Measurements from ENCODE around the gene NDUFS6.

The NDUFS6 gene

GRCh38 chr5:1820926-1821325 lies 19.7 kb downstream of the NDUFS6 start:
- no peaks in the 10 kb centered on the region for H3K27me3 ChIP-seq (ENCODE audit: control insufficient read depth, insufficient read depth, low read length)
- H3K9me3 ChIP-seq (ENCODE audit: control insufficient read depth, insufficient read depth, low read depth, low read length) = no peaks in the 10 kb centered on the region
- no peaks in the 10 kb centered on the region for H3K4me1 ChIP-seq (ENCODE audit: control insufficient read depth, insufficient read depth, low read length)
- H3K9ac ChIP-seq (ENCODE audit: low read length) = no peak overlapping the region
- no peak overlapping the region for H3K4me3 ChIP-seq (ENCODE audit: low read depth, low read length)
- no peak overlapping the region for H3K27ac ChIP-seq (ENCODE audit: low read depth, low read length)
- peaks cover 78% of the 10 kb centered on the region for H3K36me3 ChIP-seq (ENCODE audit: control insufficient read depth, insufficient read depth, low read length)

GRCh38 chr5:1821862-1822261 lies 20.7 kb downstream of the NDUFS6 start:
- Histone ChIP-seq H3K27me3 (ENCODE audit: control insufficient read depth, insufficient read depth, low read length) (no peaks in the 10 kb centered on the region), H3K9me3 (ENCODE audit: control insufficient read depth, insufficient read depth, low read depth, low read length) (no peaks in the 10 kb centered on the region), H3K36me3 (ENCODE audit: control insufficient read depth, insufficient read depth, low read length) (peaks cover 69% of the 10 kb centered on the region), H3K27ac (ENCODE audit: low read depth, low read length) (no peak overlapping the region), H3K4me1 (ENCODE audit: control insufficient read depth, insufficient read depth, low read length) (no peaks in the 10 kb centered on the region), H3K4me3 (ENCODE audit: low read depth, low read length) (no peak overlapping the region), H3K9ac (ENCODE audit: low read length) (no peak overlapping the region)

DNA sequence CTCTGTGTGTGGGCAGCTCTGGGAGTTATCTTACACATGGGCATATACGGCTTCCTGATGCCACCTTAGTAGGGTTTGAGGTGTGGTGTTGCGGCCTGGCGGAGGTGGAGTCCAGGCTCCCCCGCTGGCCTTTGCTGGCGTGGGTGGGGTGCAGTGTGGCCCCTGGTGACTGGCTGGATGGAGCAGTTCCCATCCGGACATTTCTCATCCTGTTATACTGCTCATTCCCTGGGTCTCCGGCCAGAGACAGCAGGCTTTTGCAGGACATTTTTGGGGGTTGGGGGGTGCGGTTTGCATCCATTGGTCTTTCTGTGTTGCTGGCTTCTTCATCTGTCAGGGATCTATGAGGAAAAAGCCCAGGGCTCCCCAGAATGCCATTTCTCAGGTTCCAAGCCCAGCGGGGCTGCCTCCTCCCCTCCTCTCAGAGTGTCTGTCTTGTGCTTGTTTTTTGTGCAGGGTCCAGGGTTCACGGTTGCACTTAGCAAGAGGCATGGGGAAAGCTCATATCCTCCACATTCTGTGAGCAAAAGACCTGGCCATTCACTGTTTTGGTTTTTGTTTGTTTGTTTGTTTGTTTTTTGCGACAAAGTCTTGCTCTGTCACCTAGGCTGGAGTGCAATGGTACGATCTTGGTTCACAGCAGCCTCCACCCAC lies 22.3 kb downstream of the NDUFS6 start:
- Histone ChIP-seq H3K9ac (ENCODE audit: low read length) (no peak overlapping the region), H3K27me3 (ENCODE audit: control insufficient read depth, insufficient read depth, low read length) (no peaks in the 10 kb centered on the region), H3K4me1 (ENCODE audit: control insufficient read depth, insufficient read depth, low read length) (peaks cover 5% of the 10 kb centered on the region; the same call in 1 of the 2 replicates)

DNA sequence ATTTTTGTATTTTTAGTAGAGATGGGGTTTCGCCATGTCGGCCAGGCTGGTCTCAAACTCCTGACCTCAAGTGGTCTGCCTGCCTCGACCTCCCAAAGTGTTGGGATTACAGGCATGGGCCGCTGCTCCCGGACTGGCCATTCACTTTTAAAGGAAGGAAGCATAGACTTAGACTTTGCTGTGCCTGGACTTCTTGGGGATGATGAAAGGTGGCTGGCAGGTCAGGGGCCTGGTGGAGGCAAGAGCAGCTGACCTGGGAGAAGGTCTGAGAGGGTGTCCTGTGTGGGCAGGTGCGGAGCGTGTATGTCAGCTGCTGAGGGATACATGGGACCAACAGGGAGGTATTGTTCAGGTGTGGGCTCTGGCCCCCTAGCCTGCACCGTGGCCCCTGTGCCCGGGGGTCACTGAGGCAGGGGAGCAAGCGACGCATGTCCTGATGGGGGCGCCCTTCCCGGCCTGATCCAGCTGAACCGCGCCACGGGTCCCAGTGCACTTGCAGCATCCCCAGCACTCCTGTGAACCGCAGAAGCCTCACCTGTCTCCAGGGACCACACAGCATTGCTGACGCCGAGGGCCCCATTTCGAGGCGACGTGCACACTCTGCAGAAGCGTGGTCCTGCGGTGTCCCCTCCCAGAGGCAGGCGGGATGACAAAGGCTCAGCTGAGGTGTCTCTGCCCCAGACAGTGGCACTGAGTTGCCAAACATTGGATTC lies 23.1 kb downstream of the NDUFS6 start:
- peaks cover 46% of the 10 kb centered on the region for H3K36me3 ChIP-seq (ENCODE audit: control insufficient read depth, insufficient read depth, low read length)
- peaks cover 5% of the 10 kb centered on the region; the same call in 1 of the 2 replicates for H3K4me1 ChIP-seq (ENCODE audit: control insufficient read depth, insufficient read depth, low read length)
- H3K9ac ChIP-seq (ENCODE audit: low read length) = no peak overlapping the region
- H3K27me3 ChIP-seq (ENCODE audit: control insufficient read depth, insufficient read depth, low read length) = no peaks in the 10 kb centered on the region
- no peak overlapping the region for H3K4me3 ChIP-seq (ENCODE audit: low read depth, low read length)
- no peak overlapping the region for H3K27ac ChIP-seq (ENCODE audit: low read depth, low read length)
- H3K9me3 ChIP-seq (ENCODE audit: control insufficient read depth, insufficient read depth, low read depth, low read length) = no peaks in the 10 kb centered on the region

More for the DNA sequence above, 22.3 kb downstream of the NDUFS6 start:
- Histone ChIP-seq H3K36me3 (ENCODE audit: control insufficient read depth, insufficient read depth, low read length) (peaks cover 53% of the 10 kb centered on the region), H3K4me3 (ENCODE audit: low read depth, low read length) (no peak overlapping the region), H3K9me3 (ENCODE audit: control insufficient read depth, insufficient read depth, low read depth, low read length) (no peaks in the 10 kb centered on the region), H3K27ac (ENCODE audit: low read depth, low read length) (no peak overlapping the region)

- peaks cover 38% of the 10 kb centered on the region for H3K36me3 ChIP-seq (ENCODE audit: control insufficient read depth, insufficient read depth, low read length)
Observed at GRCh38 chr5:1824903-1825841, 24.0 kb downstream of the NDUFS6 start.

DNA sequence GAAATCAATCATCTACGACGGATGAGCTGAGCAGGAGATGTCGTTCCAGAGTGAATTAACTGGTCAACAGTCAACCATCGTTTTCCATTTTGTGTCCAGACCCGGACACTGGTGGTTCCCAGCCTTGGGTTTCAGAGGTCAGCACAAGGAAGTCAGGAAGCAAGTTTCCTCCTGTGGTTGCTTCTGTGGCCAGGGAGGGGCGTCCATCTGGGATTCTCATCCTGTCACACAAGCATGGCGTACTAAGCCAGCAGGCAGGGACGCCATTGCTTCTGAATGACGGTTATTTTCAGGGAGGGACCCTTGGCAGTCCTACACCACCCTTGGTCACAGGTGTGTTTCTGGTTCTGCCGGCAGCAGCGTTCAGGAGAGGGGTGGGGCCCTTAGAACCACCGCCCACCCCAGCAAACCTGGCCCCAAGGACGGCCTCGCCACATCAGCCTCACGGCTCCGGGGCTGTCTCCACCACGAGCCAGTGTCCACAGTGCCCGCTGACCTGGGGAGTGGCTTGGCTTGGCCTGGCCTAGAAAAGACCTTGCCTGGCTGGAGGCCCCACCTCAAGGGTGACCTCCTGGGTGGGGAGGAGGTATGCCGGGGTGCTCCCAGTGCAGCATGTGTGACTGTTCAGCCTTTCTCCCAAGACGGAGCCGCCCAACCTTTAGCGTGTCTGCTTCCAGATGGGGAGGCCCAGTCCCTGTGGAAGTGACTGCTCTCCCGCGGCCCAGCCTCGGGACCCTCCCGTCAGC lies 25.2 kb downstream of the NDUFS6 start:
- no peak overlapping the region for H3K4me3 ChIP-seq (ENCODE audit: low read depth, low read length)
- peaks cover 11% of the 10 kb centered on the region; the same call in 1 of the 2 replicates for H3K4me1 ChIP-seq (ENCODE audit: control insufficient read depth, insufficient read depth, low read length)
- H3K9me3 ChIP-seq (ENCODE audit: control insufficient read depth, insufficient read depth, low read depth, low read length) = no peaks in the 10 kb centered on the region
- H3K9ac ChIP-seq (ENCODE audit: low read length) = no peak overlapping the region
- H3K27ac ChIP-seq (ENCODE audit: low read depth, low read length) = no peak overlapping the region
- no peaks in the 10 kb centered on the region for H3K27me3 ChIP-seq (ENCODE audit: control insufficient read depth, insufficient read depth, low read length)
- H3K36me3 ChIP-seq (ENCODE audit: control insufficient read depth, insufficient read depth, low read length) = peaks cover 25% of the 10 kb centered on the region

More at GRCh38 chr5:1824903-1825841, 24.0 kb downstream of the NDUFS6 start:
- Histone ChIP-seq H3K4me1 (ENCODE audit: control insufficient read depth, insufficient read depth, low read length) (peaks cover 5% of the 10 kb centered on the region; the same call in 1 of the 2 replicates), H3K27ac (ENCODE audit: low read depth, low read length) (no peak overlapping the region), H3K9ac (ENCODE audit: low read length) (no peak overlapping the region), H3K4me3 (ENCODE audit: low read depth, low read length) (no peak overlapping the region), H3K9me3 (ENCODE audit: control insufficient read depth, insufficient read depth, low read depth, low read length) (no peaks in the 10 kb centered on the region), H3K27me3 (ENCODE audit: control insufficient read depth, insufficient read depth, low read length) (no peaks in the 10 kb centered on the region)

DNA sequence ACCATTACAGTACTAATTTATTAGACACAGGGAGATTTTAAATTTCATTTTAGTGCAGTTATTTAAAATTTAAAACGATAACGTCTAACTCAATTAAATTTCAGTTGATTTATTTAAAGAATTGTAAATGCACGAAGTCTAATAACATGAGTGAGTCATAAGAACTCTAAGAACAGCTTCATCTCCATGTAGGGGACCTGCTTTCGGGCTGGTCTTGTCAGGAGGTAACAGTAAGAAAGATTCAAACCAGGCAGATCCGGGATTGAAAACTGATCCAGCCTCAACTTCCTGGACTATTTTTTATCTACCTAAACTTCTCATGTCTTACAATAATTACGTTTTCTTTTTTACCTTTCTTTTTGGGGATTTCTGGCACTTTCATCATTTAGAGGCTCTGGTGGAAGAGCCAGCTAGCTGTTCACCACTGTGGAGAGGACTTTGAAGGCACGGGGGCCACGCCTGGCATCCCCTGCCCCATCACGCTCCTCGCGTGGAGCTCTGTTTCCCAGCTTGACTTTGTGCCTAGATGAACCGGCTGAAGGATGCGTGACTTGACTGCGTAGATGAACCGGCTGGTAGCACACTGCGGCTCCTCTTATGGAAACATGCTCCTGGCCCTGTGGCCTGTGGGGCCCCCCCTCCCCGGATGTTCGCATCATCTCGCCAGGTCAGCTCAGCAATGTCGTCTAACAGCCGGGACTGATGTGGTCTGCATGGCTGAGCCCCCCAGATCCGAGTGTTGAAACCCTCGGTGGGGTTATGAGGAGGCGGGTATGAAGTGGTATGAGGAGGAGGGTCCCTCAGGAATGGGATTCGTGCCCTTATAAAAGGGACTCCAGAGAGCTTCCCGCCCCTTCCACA lies 26.0 kb downstream of the NDUFS6 start:
- Histone ChIP-seq H3K27ac (ENCODE audit: low read depth, low read length) (no peak overlapping the region), H3K4me1 (ENCODE audit: control insufficient read depth, insufficient read depth, low read length) (peaks cover 18% of the 10 kb centered on the region), H3K9ac (ENCODE audit: low read length) (no peak overlapping the region), H3K27me3 (ENCODE audit: control insufficient read depth, insufficient read depth, low read length) (no peaks in the 10 kb centered on the region), H3K4me3 (ENCODE audit: low read depth, low read length) (peak overlapping the region; percentile 54), H3K9me3 (ENCODE audit: control insufficient read depth, insufficient read depth, low read depth, low read length) (no peaks in the 10 kb centered on the region), H3K36me3 (ENCODE audit: control insufficient read depth, insufficient read depth, low read length) (peaks cover 17% of the 10 kb centered on the region)

DNA sequence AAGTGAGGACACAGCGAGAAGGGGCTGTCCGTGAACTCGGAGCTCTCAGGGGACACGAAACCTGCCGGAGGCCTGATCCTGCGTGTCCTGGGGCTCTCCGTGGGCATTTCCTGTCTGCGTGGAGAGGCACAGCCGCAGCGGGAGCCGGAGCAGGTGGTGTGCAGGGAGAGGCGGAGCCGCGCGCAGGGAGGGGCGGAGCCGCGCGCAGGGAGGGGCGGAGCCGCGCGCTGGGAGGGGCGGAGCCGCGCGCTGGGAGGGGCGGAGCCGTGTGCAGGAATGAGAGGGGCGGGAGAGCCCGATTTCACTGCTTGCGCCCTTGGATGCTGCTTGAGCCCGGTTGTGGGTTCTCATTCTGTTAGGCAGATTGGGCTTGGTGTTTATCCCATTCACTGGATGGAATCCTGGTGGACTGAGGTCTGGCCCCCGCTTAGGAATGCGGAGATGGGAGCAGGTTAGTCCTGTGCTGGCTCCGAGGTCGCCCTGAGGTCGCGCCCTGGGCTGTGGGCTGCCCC lies 26.7 kb downstream of the NDUFS6 start:
- H3K4me3 ChIP-seq (ENCODE audit: low read depth, low read length) = peak overlapping the region; percentile 54
- H3K27ac ChIP-seq (ENCODE audit: low read depth, low read length) = no peak overlapping the region
- no peak overlapping the region for H3K9ac ChIP-seq (ENCODE audit: low read length)
- H3K9me3 ChIP-seq (ENCODE audit: control insufficient read depth, insufficient read depth, low read depth, low read length) = no peaks in the 10 kb centered on the region
- H3K27me3 ChIP-seq (ENCODE audit: control insufficient read depth, insufficient read depth, low read length) = no peaks in the 10 kb centered on the region
- peaks cover 18% of the 10 kb centered on the region for H3K4me1 ChIP-seq (ENCODE audit: control insufficient read depth, insufficient read depth, low read length)
- H3K36me3 ChIP-seq (ENCODE audit: control insufficient read depth, insufficient read depth, low read length) = peaks cover 14% of the 10 kb centered on the region

- Histone ChIP-seq H3K27ac (ENCODE audit: low read depth, low read length) (no peak overlapping the region), H3K36me3 (ENCODE audit: control insufficient read depth, insufficient read depth, low read length) (no peaks in the 10 kb centered on the region), H3K9me3 (ENCODE audit: control insufficient read depth, insufficient read depth, low read depth, low read length) (no peaks in the 10 kb centered on the region), H3K27me3 (ENCODE audit: control insufficient read depth, insufficient read depth, low read length) (no peaks in the 10 kb centered on the region; the same call in 1 of the 2 replicates), H3K4me3 (ENCODE audit: low read depth, low read length) (no peak overlapping the region), H3K9ac (ENCODE audit: low read length) (no peak overlapping the region), H3K4me1 (ENCODE audit: control insufficient read depth, insufficient read depth, low read length) (peaks cover 30% of the 10 kb centered on the region)
Observed at GRCh38 chr5:1830571-1831228, 29.5 kb downstream of the NDUFS6 start.

All from HUES6 (cell line).